WI38 (cell line): Measurements from ENCODE around the gene XXYLT1.

Source experiments
- H3K4me3 ChIP-seq: 2 replicates; pipeline ENCODE4 v1.5.1; 2011; ENCODE audit warnings: low read depth, mild to moderate bottlenecking, control low read depth, low read length
- CTCF ChIP-seq: IDR thresholded peaks from 2 replicates; pipeline ENCODE4 v1.5.1; 2012; ENCODE audit warnings: low read depth, mild to moderate bottlenecking, control low read depth, low read length

Gene XXYLT1

GRCh38 chr3:195086341-195086740 lies 184.6 kb downstream of the XXYLT1 start:
- TF ChIP-seq CTCF = no peak
- no peak overlapping the region for H3K4me3 ChIP-seq

- TF ChIP-seq CTCF = no peak
- no peak overlapping the region for H3K4me3 ChIP-seq
Measured at GRCh38 chr3:195085356-195086130, 185.4 kb downstream of the XXYLT1 start.

- no peak overlapping the region for H3K4me3 ChIP-seq
- TF ChIP-seq CTCF = no peak
Measured at GRCh38 chr3:195084746-195085145, 186.2 kb downstream of the XXYLT1 start.

GRCh38 chr3:195083659-195084058 lies 187.3 kb downstream of the XXYLT1 start:
- no peak for TF ChIP-seq CTCF
- no peak overlapping the region for H3K4me3 ChIP-seq

GRCh38 chr3:195082811-195083210 lies 188.1 kb downstream of the XXYLT1 start:
- no peak for TF ChIP-seq CTCF
- H3K4me3 ChIP-seq = no peak overlapping the region

GRCh38 chr3:195081242-195081963 lies 189.6 kb downstream of the XXYLT1 start:
- no peak for TF ChIP-seq CTCF
- no peak overlapping the region for H3K4me3 ChIP-seq

GRCh38 chr3:195080571-195081151 lies 190.3 kb downstream of the XXYLT1 start:
- TF ChIP-seq CTCF = no peak
- H3K4me3 ChIP-seq = no peak overlapping the region
